NB4 (cell line): ENCODE results near the gene ZNF827.

ENCODE experiments used
- MAX ChIP-seq: IDR thresholded peaks from 2 replicates; pipeline ENCODE4 v1.6.1; 2011; ENCODE audit warnings: low read depth, low read length
- MYC ChIP-seq: IDR thresholded peaks from 2 replicates; pipeline ENCODE4 v1.6.1; 2011; ENCODE audit warnings: low read depth, low read length
- POLR2A ChIP-seq: IDR thresholded peaks from 2 replicates; pipeline ENCODE4 v1.6.1; 2011; ENCODE audit warnings: mild to moderate bottlenecking; ENCODE audit not compliant: insufficient read length; ENCODE audit errors: extremely low read depth
- TF ChIP-seq, protein P1 (sequence below): IDR thresholded peaks from one replicate; pipeline ENCODE4 v1.5.1; 2012; ENCODE audit warnings: low read depth, low read length

DNA sequence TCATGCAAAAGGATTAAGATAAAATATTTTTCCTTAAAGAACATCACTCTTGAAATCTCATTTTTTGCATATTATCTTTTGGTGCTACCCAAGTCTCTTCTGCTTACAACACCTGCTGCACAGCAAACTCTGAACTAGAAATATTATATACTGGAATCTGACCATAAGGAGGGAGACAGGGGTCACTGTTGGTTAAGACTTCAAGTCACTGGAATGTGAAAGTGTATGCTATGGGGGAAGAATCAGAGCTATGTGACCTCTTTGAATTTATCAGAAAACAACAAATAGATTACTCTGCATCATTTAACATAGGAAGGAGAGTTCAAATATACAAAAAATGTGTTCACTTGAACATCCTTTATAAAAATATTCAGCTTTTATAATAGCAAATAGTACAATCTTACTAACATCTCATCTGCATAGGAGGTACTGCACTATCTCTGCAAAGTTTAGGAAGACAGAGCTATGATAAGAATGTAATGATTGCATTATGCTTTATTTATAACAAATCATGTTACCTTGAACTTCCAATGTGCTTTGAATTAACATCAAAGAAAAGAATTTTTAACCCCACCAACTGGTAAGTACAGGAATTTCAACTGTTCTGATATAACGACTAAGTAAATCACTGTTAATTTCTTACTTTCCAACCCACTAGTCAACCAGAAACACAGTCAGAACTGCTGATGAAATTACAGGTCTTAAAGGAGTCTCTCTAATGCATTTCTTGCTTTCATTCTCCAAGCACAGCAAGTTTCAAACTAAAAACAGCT, 69.8 kb downstream of the ZNF827 start:
- TF ChIP-seq, protein P1, sequence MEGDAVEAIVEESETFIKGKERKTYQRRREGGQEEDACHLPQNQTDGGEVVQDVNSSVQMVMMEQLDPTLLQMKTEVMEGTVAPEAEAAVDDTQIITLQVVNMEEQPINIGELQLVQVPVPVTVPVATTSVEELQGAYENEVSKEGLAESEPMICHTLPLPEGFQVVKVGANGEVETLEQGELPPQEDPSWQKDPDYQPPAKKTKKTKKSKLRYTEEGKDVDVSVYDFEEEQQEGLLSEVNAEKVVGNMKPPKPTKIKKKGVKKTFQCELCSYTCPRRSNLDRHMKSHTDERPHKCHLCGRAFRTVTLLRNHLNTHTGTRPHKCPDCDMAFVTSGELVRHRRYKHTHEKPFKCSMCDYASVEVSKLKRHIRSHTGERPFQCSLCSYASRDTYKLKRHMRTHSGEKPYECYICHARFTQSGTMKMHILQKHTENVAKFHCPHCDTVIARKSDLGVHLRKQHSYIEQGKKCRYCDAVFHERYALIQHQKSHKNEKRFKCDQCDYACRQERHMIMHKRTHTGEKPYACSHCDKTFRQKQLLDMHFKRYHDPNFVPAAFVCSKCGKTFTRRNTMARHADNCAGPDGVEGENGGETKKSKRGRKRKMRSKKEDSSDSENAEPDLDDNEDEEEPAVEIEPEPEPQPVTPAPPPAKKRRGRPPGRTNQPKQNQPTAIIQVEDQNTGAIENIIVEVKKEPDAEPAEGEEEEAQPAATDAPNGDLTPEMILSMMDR: no peak
- TF ChIP-seq POLR2A (no peak), MYC (no peak), MAX (no peak)
